Measurements from ENCODE around the gene DHX35.

DNA sequence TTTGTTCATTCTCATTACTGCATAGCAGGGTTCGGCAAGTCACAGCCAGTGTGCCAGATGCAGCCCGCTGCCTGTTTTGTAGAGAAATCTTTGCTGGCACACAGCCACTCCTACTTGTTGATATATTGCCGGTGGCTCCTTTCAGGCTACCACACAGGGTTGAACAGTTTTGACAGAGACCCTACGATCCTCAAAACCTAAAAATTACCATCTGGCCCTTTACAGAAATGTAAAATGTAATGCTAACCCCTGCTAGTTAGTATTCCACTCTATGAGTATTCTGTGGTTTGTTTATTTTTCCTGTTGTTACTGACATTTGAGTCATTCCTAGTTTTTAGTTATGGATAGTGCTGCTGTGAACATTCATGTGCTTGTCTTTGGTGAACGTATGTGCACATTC lies 11.5 kb downstream of the DHX35 start:
- TF ChIP-seq POLR2A (IDR thresholded peaks at IDR 0.05; ENCODE audit: low read length) (no peak), GATA1 (IDR thresholded peaks at IDR 0.05; ENCODE audit: low read depth, low read length) (no peak)
